Measurements from ENCODE around the gene CEACAM19.
A peak's percentile ranks its signal among the peaks of the same experiment; 100 is the strongest.

CEACAM19 gene

GRCh38 chr19:44637390-44637764, 33.9 kb upstream of the CEACAM19 start:
- Mint-ChIP-seq H3K27me3 (peaks cover 6% of the 10 kb centered on the region), H3K27ac (peak overlapping the region; percentile 0), H3K9me3 (no peaks in the 10 kb centered on the region), H3K4me1 (ENCODE audit: low read depth) (peaks cover 52% of the 10 kb centered on the region), H3K4me3 (no peak overlapping the region), H3K36me3 (ENCODE audit: low read depth) (no peaks in the 10 kb centered on the region)
- intact Hi-C loops (cut with micrococcal nuclease) = no loop called here

- intact Hi-C loops (cut with micrococcal nuclease) = no loop called here
- Mint-ChIP-seq H3K36me3 (ENCODE audit: low read depth) (peaks cover 10% of the 10 kb centered on the region), H3K4me1 (ENCODE audit: low read depth) (peaks cover 39% of the 10 kb centered on the region), H3K27ac (no peak overlapping the region), H3K27me3 (peaks cover 7% of the 10 kb centered on the region), H3K9me3 (no peaks in the 10 kb centered on the region), H3K4me3 (no peak overlapping the region)
Observed at GRCh38 chr19:44640518-44640917, 30.8 kb upstream of the CEACAM19 start.

GRCh38 chr19:44641501-44642265, 29.6 kb upstream of the CEACAM19 start:
- Mint-ChIP-seq H3K4me1 (ENCODE audit: low read depth) (peaks cover 28% of the 10 kb centered on the region), H3K27ac (no peak overlapping the region), H3K4me3 (no peak overlapping the region)

GRCh38 chr19:44642377-44642776, 28.9 kb upstream of the CEACAM19 start:
- Mint-ChIP-seq H3K9me3 (no peaks in the 10 kb centered on the region), H3K27me3 (peaks cover 7% of the 10 kb centered on the region), H3K27ac (no peak overlapping the region), H3K4me3 (no peak overlapping the region), H3K36me3 (ENCODE audit: low read depth) (peaks cover 25% of the 10 kb centered on the region), H3K4me1 (ENCODE audit: low read depth) (peaks cover 25% of the 10 kb centered on the region)
- intact Hi-C loops (cut with micrococcal nuclease) = no loop called here

More at GRCh38 chr19:44641501-44642265, 29.6 kb upstream of the CEACAM19 start:
- H3K27me3 Mint-ChIP-seq = peaks cover 7% of the 10 kb centered on the region
- peaks cover 18% of the 10 kb centered on the region for H3K36me3 Mint-ChIP-seq (ENCODE audit: low read depth)
- H3K9me3 Mint-ChIP-seq = no peaks in the 10 kb centered on the region
- intact Hi-C loops (cut with micrococcal nuclease) = no loop called here

- Mint-ChIP-seq H3K9me3 (no peaks in the 10 kb centered on the region), H3K27me3 (peaks cover 7% of the 10 kb centered on the region), H3K4me1 (ENCODE audit: low read depth) (peaks cover 34% of the 10 kb centered on the region), H3K27ac (peak within 1 kb of the TSS; percentile 89), H3K36me3 (ENCODE audit: low read depth) (peaks cover 38% of the 10 kb centered on the region), H3K4me3 (peak within 1 kb of the TSS; percentile 90)
- intact Hi-C loops (cut with micrococcal nuclease) = no loop called here
Observed at GRCh38 chr19:44643605-44644401, 27.5 kb upstream of the CEACAM19 start, which contains the start of gene PVR. PVR (plus strand) TSS chr19:44643910; CDS start chr19:44644097, 187 bp downstream.

GRCh38 chr19:44644402-44645016, 26.8 kb upstream of the CEACAM19 start:
- intact Hi-C loops (cut with micrococcal nuclease) = no loop called here
- peaks cover 7% of the 10 kb centered on the region for H3K27me3 Mint-ChIP-seq
- peaks cover 45% of the 10 kb centered on the region for H3K36me3 Mint-ChIP-seq (ENCODE audit: low read depth)
- H3K4me1 Mint-ChIP-seq (ENCODE audit: low read depth) = peaks cover 38% of the 10 kb centered on the region
- H3K27ac Mint-ChIP-seq = peak overlapping the region; percentile 89
- H3K4me3 Mint-ChIP-seq = peak overlapping the region; percentile 90
- no peaks in the 10 kb centered on the region for H3K9me3 Mint-ChIP-seq

DNA sequence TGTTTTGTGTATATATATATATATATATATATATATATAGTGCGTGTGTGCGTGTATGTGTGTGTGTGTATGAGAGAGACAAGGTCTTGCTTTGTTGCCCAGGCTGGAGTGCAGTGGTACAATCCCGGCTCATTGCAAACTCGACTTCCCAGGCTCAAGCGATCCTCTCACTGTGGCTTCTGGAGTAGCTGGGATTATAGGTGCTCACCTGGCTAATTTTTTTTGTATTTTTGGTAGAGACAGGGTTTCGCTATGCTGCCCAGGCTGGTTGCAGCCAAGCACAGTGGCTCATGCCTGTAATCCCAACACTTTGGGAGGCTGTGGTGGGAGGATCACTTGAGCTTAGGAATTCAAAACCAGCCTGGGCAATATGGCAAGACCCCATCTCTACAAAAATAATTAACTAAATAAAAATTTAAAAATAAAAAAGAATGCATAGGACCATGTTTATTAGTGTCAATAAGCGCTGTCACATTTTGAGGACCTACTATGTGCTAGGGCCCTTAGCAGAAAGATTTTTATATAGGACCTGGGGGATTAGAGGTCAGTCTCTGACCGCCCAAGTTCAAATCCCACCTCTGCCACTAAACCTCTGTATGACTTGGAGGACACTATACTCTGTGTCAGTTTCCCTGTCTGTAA, 25.8 kb upstream of the CEACAM19 start:
- no peak overlapping the region for H3K27ac Mint-ChIP-seq
- peaks cover 7% of the 10 kb centered on the region for H3K27me3 Mint-ChIP-seq
- H3K36me3 Mint-ChIP-seq (ENCODE audit: low read depth) = peaks cover 55% of the 10 kb centered on the region
- no peaks in the 10 kb centered on the region for H3K9me3 Mint-ChIP-seq
- peaks cover 38% of the 10 kb centered on the region for H3K4me1 Mint-ChIP-seq (ENCODE audit: low read depth)
- intact Hi-C loops (cut with micrococcal nuclease) = no loop called here
- no peak overlapping the region for H3K4me3 Mint-ChIP-seq

DNA sequence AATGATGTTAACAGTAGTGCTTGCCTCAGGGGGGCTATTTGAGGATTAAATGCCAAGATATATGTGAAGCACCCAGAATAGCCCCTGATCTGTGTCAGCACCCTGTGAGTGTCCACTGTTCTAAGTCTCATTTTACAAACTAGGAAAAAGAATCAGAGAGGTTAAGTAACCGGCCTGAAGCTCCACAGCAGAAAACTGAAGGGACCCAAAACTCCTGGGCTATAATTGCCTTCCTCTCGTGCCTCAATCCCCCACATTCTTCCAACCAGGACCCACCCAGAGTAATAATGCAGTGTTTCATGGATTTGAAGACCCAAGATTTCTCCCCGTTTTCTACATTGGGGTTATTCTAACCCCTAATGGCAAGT, 25.2 kb upstream of the CEACAM19 start:
- Mint-ChIP-seq H3K4me1 (ENCODE audit: low read depth) (peaks cover 38% of the 10 kb centered on the region), H3K27me3 (peaks cover 7% of the 10 kb centered on the region), H3K27ac (no peak overlapping the region), H3K36me3 (ENCODE audit: low read depth) (peaks cover 61% of the 10 kb centered on the region), H3K9me3 (no peaks in the 10 kb centered on the region), H3K4me3 (no peak overlapping the region)
- intact Hi-C loops (cut with micrococcal nuclease) = no loop called here

- intact Hi-C loops (cut with micrococcal nuclease) = no loop called here
- H3K4me3 Mint-ChIP-seq = no peak overlapping the region
- H3K4me1 Mint-ChIP-seq (ENCODE audit: low read depth) = peaks cover 30% of the 10 kb centered on the region
- H3K27me3 Mint-ChIP-seq = peaks cover 5% of the 10 kb centered on the region
- no peaks in the 10 kb centered on the region for H3K9me3 Mint-ChIP-seq
- H3K36me3 Mint-ChIP-seq (ENCODE audit: low read depth) = peaks cover 72% of the 10 kb centered on the region
- no peak overlapping the region for H3K27ac Mint-ChIP-seq
Observed at GRCh38 chr19:44647144-44647543, 24.1 kb upstream of the CEACAM19 start.

- Mint-ChIP-seq H3K9me3 (no peaks in the 10 kb centered on the region), H3K27ac (no peak overlapping the region), H3K4me3 (no peak overlapping the region), H3K36me3 (ENCODE audit: low read depth) (peaks cover 85% of the 10 kb centered on the region), H3K27me3 (no peaks in the 10 kb centered on the region), H3K4me1 (ENCODE audit: low read depth) (peaks cover 33% of the 10 kb centered on the region)
- intact Hi-C loops (cut with micrococcal nuclease) = no loop called here
Observed at GRCh38 chr19:44648631-44649251, 22.5 kb upstream of the CEACAM19 start.

GRCh38 chr19:44649578-44650145, 21.6 kb upstream of the CEACAM19 start:
- intact Hi-C loops (cut with micrococcal nuclease) = no loop called here
- peaks cover 87% of the 10 kb centered on the region for H3K36me3 Mint-ChIP-seq (ENCODE audit: low read depth)
- H3K27ac Mint-ChIP-seq = no peak overlapping the region
- H3K4me3 Mint-ChIP-seq = no peak overlapping the region
- H3K4me1 Mint-ChIP-seq (ENCODE audit: low read depth) = peaks cover 42% of the 10 kb centered on the region
- H3K9me3 Mint-ChIP-seq = no peaks in the 10 kb centered on the region
- no peaks in the 10 kb centered on the region for H3K27me3 Mint-ChIP-seq

- intact Hi-C loops (cut with micrococcal nuclease) = no loop called here
- peaks cover 36% of the 10 kb centered on the region for H3K4me1 Mint-ChIP-seq (ENCODE audit: low read depth)
- peaks cover 100% of the 10 kb centered on the region for H3K36me3 Mint-ChIP-seq (ENCODE audit: low read depth)
- no peak overlapping the region for H3K4me3 Mint-ChIP-seq
- no peaks in the 10 kb centered on the region for H3K27me3 Mint-ChIP-seq
- no peaks in the 10 kb centered on the region for H3K9me3 Mint-ChIP-seq
- no peak overlapping the region for H3K27ac Mint-ChIP-seq
Observed at GRCh38 chr19:44653343-44653742, 17.9 kb upstream of the CEACAM19 start.

Measured in dendritic cell treated with granulocyte-macrophage colony-stimulating factor and Interleukin-4, amounts not matched to agents 40 ng/mL and 50 ng/mL, for 4 days (primary cell).